HTERT RPE-1 (cell line): ENCODE data around the gene NOVA2.
"Not testable (repeated sequence)": the region's sequence is repeated elsewhere in the genome, so short reads cannot be mapped to it uniquely, and the experiment has no call there.

ENCODE experiments used
- in situ Hi-C: fragments of 300-500 bp; cut with MboI; formaldehyde crosslinking; loops from 4 replicates; pipeline ENCODE4 v1.14.3; 2020; ENCODE audit warnings: low sequenced_read_pairs

The NOVA2 gene

GRCh38 chr19:45899253-45899652 is 74.4 kb downstream of the NOVA2 start:
- in situ Hi-C loops = no loop called here

DNA sequence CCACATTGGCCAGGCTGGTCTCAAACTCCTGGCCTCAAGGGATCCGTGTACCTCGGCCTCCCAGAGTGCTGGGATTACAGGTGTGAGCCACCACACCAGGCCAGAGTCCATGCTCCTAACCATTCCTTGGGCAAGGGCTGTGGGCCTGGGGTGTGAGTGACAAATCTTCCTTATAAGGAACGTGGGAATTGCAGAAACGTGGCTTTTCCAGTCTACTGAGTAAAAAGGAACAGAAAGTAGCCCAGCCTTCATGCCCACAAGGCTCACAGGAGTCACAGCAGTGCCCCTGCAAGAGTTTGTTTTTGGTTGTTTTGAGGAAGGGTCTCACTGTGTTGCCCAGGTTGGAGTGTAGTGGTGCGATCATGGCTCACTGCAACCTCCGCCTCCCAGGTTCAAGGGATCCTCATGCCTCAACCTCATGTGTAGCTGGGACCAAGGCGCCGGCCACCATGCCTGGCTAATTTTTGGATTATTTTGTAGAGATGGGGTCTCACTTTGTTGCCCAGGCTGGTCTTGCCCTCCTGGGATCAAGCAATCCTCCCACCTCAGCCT is 76.3 kb downstream of the NOVA2 start:
- in situ Hi-C loops = no loop called here

GRCh38 chr19:45895983-45896599 is 77.6 kb downstream of the NOVA2 start:
- in situ Hi-C loops = not testable (repeated sequence)

DNA sequence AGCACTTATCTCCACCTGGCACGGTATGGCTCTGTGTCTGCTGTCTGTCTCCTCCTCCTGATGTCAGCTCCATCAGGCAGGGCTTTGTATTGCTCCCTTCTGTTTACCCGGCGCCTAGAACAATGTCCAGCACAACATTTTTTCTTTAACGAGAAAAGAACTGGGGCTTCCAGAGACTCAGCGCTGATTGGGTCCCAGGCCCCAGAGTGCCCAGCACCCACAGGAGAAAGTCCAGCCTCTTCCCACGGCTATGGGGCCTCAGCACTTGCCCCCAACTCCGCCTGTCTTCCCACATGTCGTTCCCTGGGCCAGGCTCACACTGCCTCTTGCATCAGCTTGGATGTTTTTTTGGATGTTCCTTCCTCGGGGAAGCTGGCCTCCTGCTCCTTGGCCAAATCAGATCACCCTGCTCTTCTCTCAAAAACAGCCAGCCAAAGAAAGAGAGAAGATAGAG is 78.1 kb downstream of the NOVA2 start:
- in situ Hi-C loops = no loop called here

- in situ Hi-C loops = no loop called here
These were observed 82.8 kb downstream of the NOVA2 start for GRCh38 chr19:45890877-45891276.

GRCh38 chr19:45889210-45889885 is 84.3 kb downstream of the NOVA2 start:
- in situ Hi-C loops = no loop called here

DNA sequence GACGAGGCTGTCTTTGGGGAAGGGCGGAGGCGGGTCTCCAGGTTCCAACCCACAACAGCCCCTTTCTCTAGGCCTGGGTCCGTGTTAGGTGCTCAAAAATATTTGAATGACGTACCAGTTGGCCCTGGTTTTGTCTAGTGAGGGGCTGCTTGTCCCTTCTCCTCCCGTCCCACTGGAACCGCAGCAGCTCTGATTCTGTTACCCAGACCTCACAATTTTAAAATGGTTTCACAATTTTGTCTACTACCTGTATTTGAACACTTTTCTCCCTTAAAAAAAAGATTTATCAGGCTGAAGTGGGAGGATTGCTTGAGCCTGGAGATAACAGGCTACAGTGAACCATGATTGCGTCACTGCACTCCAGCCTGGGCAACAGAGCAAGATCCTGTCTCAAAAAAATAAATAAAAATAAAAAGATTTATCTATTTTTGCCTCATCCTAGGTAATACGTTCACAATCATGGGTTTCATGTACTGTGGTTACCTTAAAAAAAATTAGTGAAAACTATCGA is 86.4 kb downstream of the NOVA2 start:
- in situ Hi-C loops = no loop called here

DNA sequence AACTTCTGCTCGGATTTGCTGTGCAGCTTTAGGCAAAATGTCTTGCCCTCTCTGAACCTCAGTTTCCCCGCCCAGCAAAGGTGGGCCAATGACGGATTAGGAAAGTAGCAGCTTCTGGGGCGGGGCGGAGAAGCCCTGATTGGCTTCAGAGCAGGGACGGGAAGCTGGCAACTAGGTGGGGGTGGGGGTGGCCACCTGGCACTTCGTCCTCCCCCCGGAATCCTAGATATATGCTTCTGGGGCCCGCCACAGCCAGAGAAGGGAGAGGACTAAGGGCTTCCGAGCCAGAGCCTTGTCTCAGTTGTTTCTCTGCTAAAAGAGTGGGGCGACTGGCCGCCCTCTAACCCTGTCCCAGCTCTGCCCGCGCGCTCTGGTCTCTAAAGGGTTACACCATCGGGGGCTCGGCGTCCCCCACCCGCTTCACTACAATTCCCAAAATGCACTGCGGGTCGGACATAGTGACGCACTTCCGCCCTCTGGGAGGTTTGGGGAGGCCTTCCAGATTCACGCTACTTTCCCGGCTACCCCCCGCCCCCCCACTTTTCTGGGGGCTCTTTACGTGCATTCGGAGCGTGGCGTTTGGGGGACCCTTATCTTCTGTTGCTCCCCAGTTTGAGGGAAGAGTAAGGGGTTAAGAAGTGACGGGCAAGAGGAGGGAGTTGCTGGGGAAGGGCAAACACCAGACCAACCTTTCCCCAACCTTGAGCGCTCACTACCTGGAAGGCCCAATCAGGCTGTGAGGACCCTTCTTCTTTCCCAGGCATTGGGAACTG is 87.1 kb downstream of the NOVA2 start:
- in situ Hi-C loops = no loop called here

DNA sequence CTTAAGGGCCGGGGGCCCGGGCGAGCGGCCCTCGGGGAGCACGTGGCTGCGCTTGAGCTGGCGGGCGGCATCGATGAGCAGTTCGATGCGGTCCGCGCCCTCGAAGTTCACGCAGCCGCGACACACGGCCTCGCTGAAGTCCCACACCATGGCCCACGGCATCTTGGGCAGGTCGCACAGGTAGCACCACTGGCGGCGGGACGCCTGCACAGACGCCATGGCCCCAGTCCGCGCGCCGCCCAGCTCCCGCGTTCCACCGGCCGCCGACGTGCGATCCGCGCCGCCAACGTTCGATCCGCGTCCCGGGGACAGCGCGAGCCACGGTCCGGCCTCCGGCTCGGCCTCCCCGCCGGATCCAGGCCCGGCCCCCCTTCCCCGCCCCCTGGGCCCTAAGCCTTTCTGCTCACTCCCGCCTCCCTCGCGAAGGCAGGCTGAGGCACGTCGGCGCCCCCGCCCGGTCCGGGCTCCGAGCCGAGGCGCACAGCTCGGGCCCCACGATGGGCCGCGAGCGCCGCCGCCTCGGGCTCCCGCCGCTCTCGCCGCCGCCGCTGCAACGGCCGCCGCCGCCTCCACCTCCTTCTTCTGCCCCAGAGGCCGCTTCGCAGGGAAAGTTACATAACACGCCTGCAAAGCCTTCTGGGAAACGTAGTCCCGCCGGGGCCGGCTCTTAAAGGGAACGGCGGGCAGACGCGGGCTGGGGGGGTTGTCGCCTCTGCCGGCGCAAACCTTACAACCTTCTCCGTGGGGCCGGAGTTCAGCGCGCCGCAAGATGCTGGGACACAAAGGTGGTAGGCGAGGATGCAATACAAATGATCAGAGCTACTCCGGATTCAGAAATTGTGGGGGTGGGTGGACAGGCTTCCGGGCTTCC is 87.9 kb downstream of the NOVA2 start, which contains the start of gene IRF2BP1:
Gene IRF2BP1 (minus strand): TSS at position 586 of the 871 bp plus-strand sequence. CDS start 367 bp downstream, at position 219.
- in situ Hi-C loops = no loop called here

- in situ Hi-C loops = no loop called here
These were observed 88.7 kb downstream of the NOVA2 start for GRCh38 chr19:45884682-45885555.

GRCh38 chr19:45883881-45884681 is 89.6 kb downstream of the NOVA2 start:
- in situ Hi-C loops = no loop called here
